Upper lobe of right lung (tissue), 1 donor: ENCODE results near the gene LRRC74A. TPM values are rescaled to one million over a fixed set of nuclear protein-coding genes. Genes with fewer than 3 reads are reported as not detected.
A peak's percentile ranks its signal among the peaks of the same experiment; 100 is the strongest.

Experiments used
- ATAC-seq: fragments of 200-7000 bp; cut with Tn5 transposase; one replicate; pipeline ENCODE4 v1.9.1; 2020; ENCODE audit warnings: mild to moderate bottlenecking, moderate library complexity
- DNase-seq: peaks from one replicate; pipeline ENCODE4 v3.0.0-alpha.2; 2020
- H3K27ac ChIP-seq: fragments of 200-600 bp; one replicate; pipeline ENCODE4 v1.8.0; 2022
- H3K27me3 ChIP-seq: fragments of 200-600 bp; one replicate; pipeline ENCODE4 v1.8.0; 2022; ENCODE audit warnings: mild to moderate bottlenecking
- H3K36me3 ChIP-seq: fragments of 200-600 bp; one replicate; pipeline ENCODE4 v1.8.0; 2022
- H3K4me1 ChIP-seq: fragments of 200-600 bp; one replicate; pipeline ENCODE4 v1.8.0; 2022
- H3K4me3 ChIP-seq: fragments of 200-600 bp; one replicate; pipeline ENCODE4 v1.8.0; 2022; ENCODE audit warnings: mild to moderate bottlenecking
- H3K9me3 ChIP-seq: fragments of 200-600 bp; one replicate; pipeline ENCODE4 v1.8.0; 2022
- CTCF ChIP-seq: fragments of 200-600 bp; IDR thresholded peaks from one replicate; pipeline ENCODE4 v1.8.0; 2022; ENCODE audit warnings: antibody characterized with exemption
- intact Hi-C: fragments of 100-400 bp; cut with DNase I; formaldehyde crosslinking; loops from one replicate; pipeline ENCODE4 v1.11.0; 2022
- total RNA-seq: library from RNA; stranded (reverse); fragmentation: NEBNext Ultra II Directional; extraction: Animal tissue kit (Norgen Biotek cat#: 25700); gene quantifications from one replicate; pipeline ENCODE4 v1.2.1, GENCODE V29; 2021
- donor health status: DM: no; HTN: yes; CAD: no; lungs with severe emphysema.

The LRRC74A gene
- total RNA-seq, 1 donor from 2014 or later = not detected

- Histone ChIP-seq H3K27me3 (no peaks in the 10 kb centered on the region), H3K4me3 (no peak overlapping the region), H3K4me1 (peaks cover 20% of the 10 kb centered on the region), H3K9me3 (no peaks in the 10 kb centered on the region), H3K27ac (no peak overlapping the region), H3K36me3 (no peaks in the 10 kb centered on the region)
- no peak for TF ChIP-seq CTCF
- ATAC-seq (no peak), DNase-seq (no peak)
- intact Hi-C loops = no loop called here
These were observed 74.5 kb downstream of the LRRC74A start for GRCh38 chr14:76900682-76901081.

- peaks cover 21% of the 10 kb centered on the region for H3K4me1 ChIP-seq
- no peak for TF ChIP-seq CTCF
- H3K27me3 ChIP-seq = no peaks in the 10 kb centered on the region
- no peak overlapping the region for H3K4me3 ChIP-seq
- no peak for DNase-seq
- H3K9me3 ChIP-seq = no peaks in the 10 kb centered on the region
- H3K36me3 ChIP-seq = no peaks in the 10 kb centered on the region
- intact Hi-C loops = no loop called here
- ATAC-seq = no peak
- no peak overlapping the region for H3K27ac ChIP-seq
These were observed 75.2 kb downstream of the LRRC74A start for GRCh38 chr14:76901171-76902055.

- peak; percentile 18 for ATAC-seq
- peak overlapping the region; percentile 88 for H3K27ac ChIP-seq
- H3K36me3 ChIP-seq = no peaks in the 10 kb centered on the region
- H3K9me3 ChIP-seq = no peaks in the 10 kb centered on the region
- DNase-seq = no peak
- H3K27me3 ChIP-seq = no peaks in the 10 kb centered on the region
- TF ChIP-seq CTCF = no peak
- H3K4me3 ChIP-seq = no peak overlapping the region
- intact Hi-C loops = no loop called here
- peaks cover 21% of the 10 kb centered on the region for H3K4me1 ChIP-seq
These were observed 76.4 kb downstream of the LRRC74A start for GRCh38 chr14:76902591-76902990.

GRCh38 chr14:76904100-76904739 is 78.0 kb downstream of the LRRC74A start:
- H3K27me3 ChIP-seq = no peaks in the 10 kb centered on the region
- ATAC-seq (peak; percentile 60), DNase-seq (no peak)
- no peaks in the 10 kb centered on the region for H3K9me3 ChIP-seq
- H3K27ac ChIP-seq = peak overlapping the region; percentile 88
- TF ChIP-seq CTCF = no peak
- intact Hi-C loops = no loop called here
- no peak overlapping the region for H3K4me3 ChIP-seq
- H3K4me1 ChIP-seq = peaks cover 28% of the 10 kb centered on the region
- H3K36me3 ChIP-seq = no peaks in the 10 kb centered on the region

- H3K9me3 ChIP-seq = no peaks in the 10 kb centered on the region
- H3K27me3 ChIP-seq = no peaks in the 10 kb centered on the region
- H3K36me3 ChIP-seq = no peaks in the 10 kb centered on the region
- H3K4me1 ChIP-seq = peaks cover 28% of the 10 kb centered on the region
- H3K4me3 ChIP-seq = no peak overlapping the region
- peak; percentile 77 for ATAC-seq
- DNase-seq = peak; percentile 87
- H3K27ac ChIP-seq = peak overlapping the region; percentile 88
- intact Hi-C loops = no loop called here
- no peak for TF ChIP-seq CTCF
These were observed 78.7 kb downstream of the LRRC74A start for GRCh38 chr14:76904740-76905569.
